ENCODE data around the gene CD300LF.

The CD300LF gene

DNA sequence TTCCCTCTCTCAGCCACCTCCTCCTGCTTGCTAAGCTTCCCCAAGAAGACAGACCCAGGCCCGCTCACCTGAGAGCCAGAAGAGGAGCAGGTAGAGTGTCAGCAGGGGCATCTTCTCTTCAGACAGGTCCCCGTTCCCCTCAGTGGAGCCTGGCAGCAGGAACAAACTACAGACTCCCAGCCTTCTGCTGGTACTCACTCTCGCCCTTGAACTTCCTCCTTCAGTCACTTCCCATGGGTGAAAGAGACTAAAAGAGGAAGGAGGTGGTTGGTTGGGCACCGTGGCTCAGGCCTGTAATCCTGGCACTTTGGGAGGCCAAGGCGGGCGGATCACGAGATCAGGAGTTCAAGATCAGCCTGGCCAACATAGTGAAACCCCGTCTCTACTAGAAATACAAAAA, at the start of gene CD300LF:
CD300LF (minus strand) TSS at position 168 of the 400 bp plus-strand sequence; CDS start at position 111, 57 bp downstream.
- no peak for ATAC-seq

DNA sequence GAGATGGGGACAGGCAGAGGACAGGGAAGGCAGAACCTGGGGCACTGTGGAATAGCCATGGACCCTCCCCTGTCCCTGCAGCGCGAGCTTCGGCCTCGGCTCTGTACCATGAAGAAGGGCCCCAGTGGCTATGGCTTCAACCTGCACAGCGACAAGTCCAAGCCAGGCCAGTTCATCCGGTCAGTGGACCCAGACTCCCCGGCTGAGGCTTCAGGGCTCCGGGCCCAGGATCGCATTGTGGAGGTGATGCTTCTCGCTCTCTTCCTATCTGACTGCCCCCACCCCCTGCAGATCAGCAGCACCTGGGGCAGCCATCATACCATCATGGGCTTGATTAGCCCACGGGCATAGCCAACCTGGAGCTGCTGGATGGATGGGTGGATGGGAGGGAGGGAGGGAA, 49.2 kb upstream of the CD300LF start:
- ATAC-seq: no peak

DNA sequence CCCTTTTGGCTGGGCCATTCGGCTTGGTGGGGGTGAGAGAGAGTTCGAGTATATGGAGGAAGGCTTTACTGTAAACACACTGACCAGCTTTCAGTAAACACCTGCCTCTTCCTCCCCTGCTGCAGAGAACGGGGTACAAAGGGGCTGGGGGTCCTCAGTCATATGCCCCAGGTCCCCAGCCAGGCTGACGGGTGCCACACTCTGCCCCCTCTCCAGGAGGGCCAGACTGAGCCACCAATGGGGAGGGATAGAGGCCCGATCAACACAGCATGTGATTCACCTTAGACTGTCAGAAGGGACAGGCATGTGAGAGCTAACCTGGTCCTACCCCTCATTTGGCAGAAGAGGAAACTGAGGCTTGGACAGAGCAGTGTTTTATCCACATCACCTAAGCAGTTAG, 48.7 kb upstream of the CD300LF start:
- no peak for ATAC-seq

DNA sequence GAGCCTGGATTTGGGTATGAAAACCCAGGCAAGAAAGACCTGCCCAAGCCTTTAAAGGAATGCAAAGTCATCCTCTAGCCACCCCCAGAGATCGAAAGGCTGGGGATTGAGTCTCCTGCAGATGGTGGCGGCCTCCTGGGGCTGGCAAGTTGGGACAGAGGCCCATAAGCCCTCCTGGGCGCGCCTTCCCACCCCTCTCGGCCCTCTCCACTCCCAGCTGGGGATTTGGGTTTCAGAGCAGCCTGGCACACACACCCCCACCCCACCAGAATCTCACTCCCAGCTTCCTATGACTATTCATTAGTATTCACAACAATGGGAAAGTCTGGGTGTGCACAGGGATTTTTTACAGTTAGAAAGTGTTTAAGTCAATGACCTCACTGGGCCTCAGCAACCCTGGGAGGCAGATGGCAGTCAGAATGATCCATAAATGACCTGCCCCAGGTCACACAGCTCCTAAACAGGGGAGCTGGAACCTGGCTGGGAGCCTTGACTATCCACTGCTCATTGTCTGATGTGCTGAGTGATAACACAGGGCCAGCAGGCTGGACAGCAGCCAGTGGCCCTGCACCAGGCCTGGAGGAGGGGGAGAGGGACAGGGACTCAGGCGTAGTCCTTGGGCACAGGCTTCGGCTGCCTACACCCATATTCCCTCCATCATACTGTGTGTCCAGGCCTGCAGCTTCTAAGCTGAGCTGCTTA, 47.8 kb upstream of the CD300LF start:
- ATAC-seq: no peak

DNA sequence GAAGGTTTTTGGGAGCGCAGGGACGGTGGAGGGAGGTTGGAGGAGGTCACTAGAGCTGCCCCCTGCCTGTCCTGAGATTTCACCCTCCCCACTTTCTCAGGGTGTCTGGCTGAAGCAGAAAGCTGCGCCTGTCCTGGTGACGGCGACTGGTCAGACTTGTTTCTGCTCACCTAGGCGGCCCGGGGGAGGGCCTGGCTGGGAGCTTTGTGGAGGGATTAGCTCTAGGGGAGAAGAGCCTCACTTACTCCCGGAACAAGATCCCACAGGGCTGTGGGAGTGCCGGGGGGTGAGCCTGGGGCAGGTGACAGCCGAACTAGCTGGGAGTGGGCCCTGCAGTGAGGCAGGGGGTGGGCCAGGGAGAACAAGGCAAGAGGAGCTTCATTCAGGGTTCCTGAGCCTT, 47.2 kb upstream of the CD300LF start:
- ATAC-seq: no peak

DNA sequence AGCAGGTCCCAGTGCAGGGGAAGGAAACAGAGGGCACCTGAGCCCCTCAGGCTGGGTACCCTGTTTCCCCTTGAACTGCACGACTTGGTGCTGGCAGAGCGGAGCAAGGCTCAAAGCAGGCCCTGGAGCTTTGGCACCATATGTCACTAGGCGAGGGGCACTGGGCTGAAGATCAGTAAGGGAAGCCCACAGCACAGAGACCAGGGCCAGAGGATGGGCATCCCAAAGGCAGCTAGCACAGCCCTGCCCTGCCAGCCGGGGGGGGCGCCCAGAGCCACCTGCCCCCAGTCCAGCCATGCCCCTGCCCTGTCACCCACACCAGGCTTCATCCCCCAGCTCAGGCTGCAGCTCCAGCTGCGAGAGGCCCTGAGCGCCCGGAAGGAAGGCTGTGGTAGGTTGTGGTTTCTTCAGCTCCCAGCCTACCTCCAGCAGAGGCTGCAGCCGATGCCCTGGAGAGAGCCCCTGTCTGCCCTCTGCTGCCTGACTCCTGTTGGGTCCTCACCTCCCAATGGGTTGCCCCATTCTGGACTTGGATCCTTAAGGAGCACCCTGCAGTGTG, 46.6 kb upstream of the CD300LF start:
- peak; percentile 63 to 79 for ATAC-seq

DNA sequence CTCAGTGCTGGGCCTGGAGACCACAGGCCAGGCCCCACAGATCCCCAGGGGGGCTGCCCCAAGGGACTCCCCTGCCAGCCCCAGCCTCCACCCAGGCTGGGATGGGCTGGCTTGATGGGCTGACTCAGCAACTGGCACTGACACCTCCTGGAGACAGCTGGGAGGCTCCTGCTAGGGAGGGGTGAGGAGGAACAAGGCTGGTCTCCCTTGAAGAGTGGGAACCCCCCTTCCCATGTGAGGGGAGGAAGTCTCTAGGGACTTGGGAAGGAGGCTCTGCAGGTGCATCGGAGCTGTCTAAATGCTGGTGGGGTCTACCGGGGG, 46.1 kb upstream of the CD300LF start:
- ATAC-seq: peak in 1 of 2 donors; percentile 44

DNA sequence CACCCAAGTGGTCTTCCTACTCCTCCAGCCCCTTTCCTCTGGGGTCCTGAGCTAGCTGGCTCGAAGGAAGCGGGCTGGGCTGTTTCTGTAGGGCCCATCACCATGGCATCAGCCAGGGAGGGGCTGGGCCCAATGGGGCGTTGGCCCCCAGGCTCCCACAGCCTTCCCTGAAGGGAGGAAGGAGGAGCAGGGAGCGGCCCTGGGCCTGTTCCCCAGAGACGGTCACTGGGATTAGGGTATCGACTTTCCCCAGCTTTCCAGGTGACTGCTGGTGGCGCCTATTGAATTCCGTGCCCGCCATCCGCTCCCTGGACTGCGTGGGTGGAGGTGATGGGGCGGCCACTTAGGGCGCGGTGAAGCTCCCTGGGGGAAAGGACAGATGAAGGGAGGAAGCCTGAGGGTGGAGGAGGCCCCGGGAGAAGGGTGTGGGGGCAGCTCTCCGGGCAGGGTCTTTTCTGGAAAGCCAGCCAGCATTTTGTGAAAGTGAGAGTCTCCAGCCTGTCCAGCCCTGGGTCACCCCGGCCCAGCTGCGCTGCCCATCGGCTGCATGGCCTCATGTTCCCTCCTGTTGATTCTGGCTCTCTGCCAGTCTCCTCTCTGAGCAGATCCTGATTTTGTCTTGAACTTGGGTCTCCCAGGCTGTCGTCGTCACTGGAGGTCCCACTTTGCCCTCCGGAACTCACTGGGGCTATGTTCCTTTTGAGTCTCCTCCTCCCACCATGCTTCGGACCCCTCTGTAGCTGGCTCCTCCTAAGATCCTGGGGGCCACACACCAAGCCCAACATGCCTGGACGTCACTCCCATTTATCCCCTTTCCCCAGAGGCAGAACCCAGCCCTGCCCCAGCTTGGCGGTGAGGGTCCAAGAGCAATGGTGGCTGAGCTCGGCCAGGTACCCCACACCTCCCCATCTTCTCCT, 45.5 kb upstream of the CD300LF start:
- no peak for ATAC-seq

DNA sequence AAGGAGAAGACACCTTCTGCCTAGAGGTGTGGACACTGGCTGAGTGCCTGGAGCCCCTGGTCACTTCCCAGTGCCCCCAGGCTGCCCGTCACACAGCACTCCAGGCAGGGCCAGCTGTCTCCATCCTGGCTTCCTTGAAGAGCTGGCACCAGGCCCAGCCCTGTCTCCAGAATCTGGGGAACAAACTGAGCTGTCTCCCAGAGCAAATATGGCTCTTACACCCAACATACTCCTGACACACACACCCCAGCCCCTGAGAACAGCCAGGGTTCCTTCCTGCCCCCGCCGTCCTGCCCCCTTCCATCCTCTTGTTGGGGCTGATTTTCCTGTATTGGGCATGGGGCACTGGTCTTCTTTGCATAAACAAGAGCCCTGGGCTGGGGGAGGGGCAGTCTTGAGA, 44.8 kb upstream of the CD300LF start:
- no peak for ATAC-seq

DNA sequence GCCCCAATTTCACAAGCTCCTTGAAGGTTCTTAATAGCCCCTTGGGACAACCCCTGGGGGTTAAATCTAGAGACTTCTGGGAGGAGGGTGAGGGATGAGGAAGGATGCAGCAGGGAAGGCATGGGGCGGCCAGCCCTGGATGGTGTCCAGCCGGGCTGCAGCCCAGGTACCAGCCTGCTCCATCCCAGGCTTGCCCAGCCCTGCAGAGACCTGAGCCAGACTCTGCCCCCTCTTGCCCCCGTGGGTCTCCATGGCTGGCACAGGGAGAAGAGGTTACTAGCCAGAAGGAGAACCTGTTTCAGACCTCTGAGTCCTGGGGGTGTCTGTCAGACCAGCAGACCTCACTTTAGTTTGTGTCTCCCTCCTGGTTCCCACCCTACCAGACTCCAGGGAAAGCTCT, 44.2 kb upstream of the CD300LF start:
- ATAC-seq: no peak

DNA sequence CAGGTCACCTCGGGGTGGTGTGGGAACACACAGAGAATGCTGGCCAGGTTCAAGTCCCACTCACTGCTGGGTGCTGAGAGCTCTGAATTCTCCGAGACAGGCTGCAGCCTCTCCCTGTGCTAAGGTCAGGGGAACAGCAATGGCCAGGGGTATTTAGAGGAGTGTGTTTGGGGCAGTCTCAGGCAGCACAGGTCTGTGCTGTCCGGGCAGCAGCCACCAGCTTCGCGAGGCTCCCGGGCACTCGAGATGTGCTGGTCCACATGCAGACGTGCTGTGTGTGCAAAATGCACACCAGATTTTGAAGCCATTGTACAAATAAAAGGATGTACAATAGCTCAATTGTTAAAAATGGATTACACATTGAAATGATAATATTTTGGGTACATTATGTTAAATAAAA, 42.8 kb upstream of the CD300LF start:
- ATAC-seq: no peak

DNA sequence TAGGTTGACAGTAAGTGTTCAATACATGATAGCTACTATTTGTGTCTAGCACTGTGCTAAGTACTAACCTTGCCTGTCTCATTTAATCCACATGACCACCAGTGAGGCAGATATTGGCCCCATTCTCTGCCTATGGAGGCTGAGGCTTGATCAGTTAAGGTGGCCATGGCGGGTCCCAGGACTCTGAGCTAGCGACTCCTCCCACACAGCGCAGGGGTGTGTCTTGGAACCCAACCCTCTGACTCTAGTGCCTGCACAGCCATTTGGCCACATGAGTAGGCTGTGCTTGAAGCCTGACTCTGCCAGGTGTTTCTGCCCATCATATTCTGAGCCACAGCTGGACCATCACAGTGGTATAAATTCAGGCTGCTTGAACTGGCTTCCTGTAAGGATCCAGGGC, 42.1 kb upstream of the CD300LF start:
- no peak for ATAC-seq

DNA sequence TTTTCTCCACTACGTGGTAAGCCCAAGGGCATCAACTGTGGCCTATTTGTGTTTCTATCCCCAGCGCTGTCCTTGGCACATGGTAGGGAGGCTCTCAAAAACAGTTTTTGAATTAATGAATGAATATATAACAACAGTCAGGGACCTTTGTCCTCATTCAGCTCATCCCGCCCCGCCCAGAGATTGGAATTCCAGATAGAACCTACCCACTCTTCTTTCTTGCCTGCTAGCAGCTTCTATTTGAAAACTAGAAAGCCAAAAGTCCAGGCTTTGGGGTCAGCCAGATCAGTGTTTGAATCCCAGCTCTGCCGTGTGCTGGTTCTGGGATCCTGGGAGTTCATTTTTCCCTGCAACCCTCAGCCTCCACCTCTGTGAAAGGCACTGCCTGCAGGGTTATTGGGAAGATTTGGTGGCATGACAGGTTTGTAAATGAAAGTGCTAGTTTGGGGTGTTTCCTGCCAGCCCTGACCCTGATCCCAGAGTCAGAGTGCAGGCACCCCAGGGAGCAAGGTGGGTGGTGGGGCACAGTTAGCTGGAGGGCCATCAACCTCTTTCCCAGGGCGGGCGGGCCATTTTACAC, 40.2 kb upstream of the CD300LF start:
- ATAC-seq: no peak

DNA sequence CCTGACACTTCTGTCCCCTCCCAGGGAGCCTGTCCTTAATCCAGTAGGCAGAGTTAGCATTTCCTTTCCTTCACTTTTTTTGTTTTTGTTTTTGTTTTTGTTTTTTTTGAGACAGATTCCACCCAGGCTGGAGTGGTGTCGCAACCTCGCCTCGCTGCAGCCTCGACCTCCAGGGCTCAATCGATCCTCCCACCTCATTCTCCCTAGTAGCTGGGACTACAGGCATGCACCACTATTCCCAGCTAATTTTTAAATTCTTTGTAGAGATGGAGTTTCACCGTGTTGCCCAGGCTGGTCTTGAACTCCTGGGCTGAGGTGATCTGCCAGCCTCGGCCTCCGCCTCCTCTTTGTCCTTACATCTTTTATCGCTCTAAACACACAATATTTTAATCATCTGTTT, 39.7 kb upstream of the CD300LF start:
- ATAC-seq: no peak

DNA sequence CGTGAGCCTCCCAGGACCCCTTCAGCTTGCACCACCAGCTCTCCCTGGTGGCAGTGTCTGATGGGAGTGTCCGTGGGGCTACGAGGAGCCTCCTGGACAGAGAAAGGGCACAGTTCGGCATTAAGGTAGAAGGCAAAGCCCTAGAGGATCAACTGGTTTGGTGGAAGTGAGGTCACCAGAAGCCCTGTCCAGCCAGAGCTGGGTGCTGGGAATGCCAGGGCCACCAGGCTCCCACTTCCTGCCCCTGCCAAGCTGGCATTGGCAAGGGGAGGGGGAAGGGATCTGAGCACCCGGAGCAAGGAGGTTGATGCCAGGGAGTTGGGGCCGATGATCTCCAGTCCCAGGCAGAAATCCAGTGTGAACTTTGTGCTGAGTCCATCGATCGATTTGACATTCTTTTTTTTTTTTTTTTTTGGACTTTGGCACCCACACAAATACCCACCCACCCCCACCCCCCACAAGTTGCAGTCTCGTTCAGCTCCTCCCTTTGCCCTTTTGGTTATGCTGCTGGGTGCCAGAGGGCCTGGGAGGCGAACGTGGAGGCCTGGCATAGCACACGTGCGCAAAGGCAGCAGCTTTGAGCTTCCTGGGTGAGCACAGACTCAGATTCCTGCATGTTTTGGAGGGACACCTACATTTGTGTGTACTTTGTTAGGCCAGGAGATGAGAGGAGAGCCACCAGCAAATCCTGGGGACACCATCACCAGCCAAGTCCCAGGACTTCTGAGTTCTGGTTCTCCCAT, 37.8 kb upstream of the CD300LF start:
- ATAC-seq: no peak

DNA sequence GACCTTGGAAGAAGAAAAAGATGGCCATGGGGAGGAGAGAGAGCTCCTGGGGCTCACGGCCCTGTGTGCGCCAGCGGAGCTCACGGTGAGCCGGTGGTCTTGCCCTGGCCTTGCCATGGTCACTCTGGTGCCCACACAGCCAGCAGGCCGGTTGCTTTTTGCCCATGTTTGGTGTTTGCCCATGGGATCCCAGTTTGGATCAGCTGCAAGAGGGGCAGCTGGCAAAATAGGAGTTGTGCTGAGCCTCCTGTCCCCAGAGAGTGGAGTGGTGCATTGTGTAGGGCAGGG, 37.3 kb upstream of the CD300LF start:
- ATAC-seq: no peak

DNA sequence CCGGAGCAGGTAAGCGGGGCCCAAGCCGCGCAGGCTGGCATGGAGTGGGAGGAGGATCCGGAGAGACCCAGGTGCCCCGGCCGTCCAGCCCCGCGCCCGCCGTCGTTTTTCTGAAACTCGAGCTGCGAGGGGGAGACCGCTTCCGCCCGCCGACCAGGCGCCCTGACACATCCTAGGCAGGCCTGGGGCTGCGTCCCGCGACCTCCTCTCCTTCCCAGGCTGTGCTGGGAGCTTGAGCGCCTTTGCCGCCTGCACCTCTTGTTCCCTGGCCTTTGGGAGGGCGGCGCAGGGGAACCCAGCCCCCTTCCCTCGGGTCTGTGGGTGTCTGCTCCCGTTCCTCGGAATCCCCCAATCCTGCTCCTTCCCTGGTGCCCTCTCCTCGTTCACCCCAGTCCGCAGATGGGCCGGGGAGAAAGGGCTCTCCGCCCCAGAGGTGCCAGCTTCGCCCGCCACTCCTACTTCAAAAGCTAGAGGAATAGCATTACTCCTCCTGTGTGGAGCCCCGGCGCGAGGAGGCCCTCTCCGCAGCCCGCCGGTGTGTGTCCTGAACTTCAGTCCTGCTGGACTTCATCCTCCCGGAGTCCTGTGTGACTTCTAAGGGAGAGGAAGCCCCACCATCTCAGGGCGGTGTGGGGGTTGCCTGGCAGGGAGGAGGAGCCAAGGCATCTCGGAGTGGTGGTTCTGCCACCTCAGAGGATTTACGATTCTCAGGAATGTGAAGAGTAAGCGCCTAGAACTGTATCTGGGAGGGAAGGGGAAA, 36.7 kb upstream of the CD300LF start:
- peak; percentile 2 to 10 for ATAC-seq

DNA sequence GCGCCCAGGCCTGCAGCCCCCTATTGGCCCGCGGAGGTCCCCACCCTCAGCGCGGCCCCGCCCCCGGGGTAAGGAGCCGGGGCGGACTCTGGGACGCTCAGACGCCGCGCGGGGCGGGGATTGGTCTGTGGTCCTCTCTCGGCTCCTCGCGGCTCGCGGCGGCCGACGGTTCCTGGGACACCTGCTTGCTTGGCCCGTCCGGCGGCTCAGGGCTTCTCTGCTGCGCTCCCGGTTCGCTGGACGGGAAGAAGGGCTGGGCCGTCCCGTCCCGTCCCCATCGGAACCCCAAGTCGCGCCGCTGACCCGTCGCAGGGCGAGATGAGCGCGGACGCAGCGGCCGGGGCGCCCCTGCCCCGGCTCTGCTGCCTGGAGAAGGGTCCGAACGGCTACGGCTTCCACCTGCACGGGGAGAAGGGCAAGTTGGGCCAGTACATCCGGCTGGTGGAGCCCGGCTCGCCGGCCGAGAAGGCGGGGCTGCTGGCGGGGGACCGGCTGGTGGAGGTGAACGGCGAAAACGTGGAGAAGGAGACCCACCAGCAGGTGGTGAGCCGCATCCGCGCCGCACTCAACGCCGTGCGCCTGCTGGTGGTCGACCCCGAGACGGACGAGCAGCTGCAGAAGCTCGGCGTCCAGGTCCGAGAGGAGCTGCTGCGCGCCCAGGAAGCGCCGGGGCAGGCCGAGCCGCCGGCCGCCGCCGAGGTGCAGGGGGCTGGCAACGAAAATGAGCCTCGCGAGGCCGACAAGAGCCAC, 36.0 kb upstream of the CD300LF start, which contains the start of gene NHERF1:
NHERF1 (plus strand) TSS at position 100 of the 750 bp plus-strand sequence; CDS start at position 319, 219 bp downstream.
- peak; percentile 91 to 92 for ATAC-seq

DNA sequence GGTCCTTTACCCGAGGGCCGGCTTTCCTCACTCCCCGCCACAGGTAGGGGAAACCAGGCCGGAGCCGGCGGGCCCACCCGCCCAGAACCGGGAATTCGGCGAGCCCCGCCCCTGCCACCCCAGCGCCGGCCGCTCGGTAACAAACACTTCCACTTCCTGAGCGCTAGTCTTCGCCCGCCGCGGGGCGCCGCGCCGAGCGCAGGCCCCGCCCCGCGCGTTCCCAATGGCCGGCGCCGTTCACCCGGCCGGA, 35.5 kb upstream of the CD300LF start:
- no peak for ATAC-seq

DNA sequence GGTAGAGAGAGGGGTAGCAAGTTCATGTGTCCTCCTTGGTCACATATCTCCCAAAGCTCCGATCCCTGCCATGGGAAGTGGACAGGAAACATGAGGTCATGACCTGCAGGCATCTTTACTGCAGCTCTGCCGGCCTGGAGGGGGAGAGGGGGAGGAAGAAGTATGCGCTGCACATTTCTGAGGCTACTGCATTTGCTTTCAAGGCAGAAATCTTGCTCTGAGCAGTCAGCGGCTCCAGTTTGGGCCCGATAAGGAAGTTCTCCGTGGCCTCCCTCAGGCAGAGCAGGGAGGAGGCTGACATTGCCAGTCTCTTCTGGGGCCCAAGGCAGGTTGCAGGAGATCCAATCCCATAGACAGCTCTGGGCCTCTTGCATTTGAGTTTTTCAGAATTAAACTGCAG, 34.2 kb upstream of the CD300LF start:
- ATAC-seq: no peak

DNA sequence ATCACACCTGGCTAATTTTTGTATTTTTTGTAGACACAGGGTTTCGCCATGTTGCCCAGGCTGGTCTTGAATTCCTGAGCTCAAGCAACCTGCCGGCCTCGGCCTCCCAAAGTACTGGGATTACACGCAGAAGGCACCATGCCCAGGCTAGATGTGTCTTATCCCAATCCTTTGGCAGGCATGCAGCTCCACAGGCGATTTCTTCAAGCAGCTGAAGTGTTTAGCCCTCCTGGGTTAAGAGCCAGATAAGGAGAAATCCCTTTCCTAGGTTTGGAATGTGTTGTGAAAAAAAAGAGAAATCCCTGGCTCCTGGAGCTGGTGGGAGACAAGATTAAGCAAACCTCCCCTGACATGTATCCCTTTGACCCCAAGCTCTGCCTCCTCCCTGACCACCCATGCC, 33.7 kb upstream of the CD300LF start:
- ATAC-seq: no peak
